Skeletal muscle tissue (tissue), 4 donors: ENCODE results near the gene ARRDC5. TPM values are rescaled to one million over a fixed set of nuclear protein-coding genes. Genes with fewer than 3 reads are reported as not detected.
A peak's percentile ranks its signal among the peaks of the same experiment; 100 is the strongest.
"Not testable (repeated sequence)": the region's sequence is repeated elsewhere in the genome, so short reads cannot be mapped to it uniquely, and the experiment has no call there.

Experiments
- H3K27ac ChIP-seq: one replicate; pipeline ENCODE4 v1.7.0; 2013; ENCODE audit warnings: mild to moderate bottlenecking, low read depth, low read length, inconsistent platforms
- H3K27me3 ChIP-seq, 3 donors: one replicate each; pipeline ENCODE4 v1.7.0; 2013; ENCODE audit warnings: low read length in 3 of 3; ENCODE audit not compliant: control insufficient read depth in 3 of 3, insufficient read depth in 3 of 3
- H3K36me3 ChIP-seq, 3 donors: one replicate each; pipeline ENCODE4 v1.7.0; 2013; ENCODE audit warnings: low read length in 3 of 3; ENCODE audit not compliant: control insufficient read depth in 3 of 3, insufficient read depth in 3 of 3
- H3K4me1 ChIP-seq, 3 donors: one replicate each; pipeline ENCODE4 v1.7.0; 2013; ENCODE audit warnings: low read length in 3 of 3, mild to moderate bottlenecking in 3 of 3; ENCODE audit not compliant: control insufficient read depth in 3 of 3, insufficient read depth in 3 of 3
- H3K4me3 ChIP-seq, 3 donors: one replicate each; pipeline ENCODE4 v1.7.0; 2013; ENCODE audit warnings: low read length in 3 of 3
- H3K9ac ChIP-seq, 3 donors: one replicate each; pipeline ENCODE4 v1.7.0; 2013; ENCODE audit warnings: low read length in 3 of 3, mild to moderate bottlenecking in 3 of 3, moderate library complexity in 2 of 3, low read depth in 1 of 3
- H3K9me3 ChIP-seq, 3 donors: one replicate each; pipeline ENCODE4 v1.7.0; 2013; ENCODE audit warnings: low read length in 3 of 3; ENCODE audit not compliant: control insufficient read depth in 3 of 3
- total RNA-seq: library from RNA; depleted of rRNA; stranded (reverse); fragments of >200 nt; gene quantifications from one replicate; pipeline ENCODE4 v1.2.3, GENCODE V29; 2014
- donor health status: Osteomylitis.

Gene ARRDC5
- total RNA-seq, 1 donor from 2014 or later = under 0.01 TPM

DNA sequence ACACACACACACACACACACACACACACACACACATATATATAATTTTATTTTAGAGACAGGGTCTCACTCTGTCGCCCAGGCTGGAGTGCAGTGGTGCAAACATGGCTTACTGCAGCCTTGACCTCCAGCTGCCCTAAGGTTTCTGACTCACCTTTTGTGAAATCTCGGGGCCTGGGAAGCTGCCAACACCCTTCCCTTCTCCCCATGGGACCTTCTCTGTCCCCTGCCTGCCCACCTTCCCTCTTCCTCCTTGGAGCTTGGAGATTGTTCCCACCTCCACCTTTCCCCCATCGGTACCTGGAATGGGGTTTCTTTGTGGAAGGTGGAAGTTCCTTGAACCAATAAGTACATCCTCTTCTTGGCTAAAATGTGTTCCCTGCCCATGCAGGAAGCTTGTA is 6.3 kb downstream of the ARRDC5 start:
- no peaks in the 10 kb centered on the region for H3K36me3 ChIP-seq
- H3K27ac ChIP-seq = no peak overlapping the region
- H3K4me1 ChIP-seq = peaks cover 2 to 7% (median 3%) of the 10 kb centered on the region in 3 donors

DNA sequence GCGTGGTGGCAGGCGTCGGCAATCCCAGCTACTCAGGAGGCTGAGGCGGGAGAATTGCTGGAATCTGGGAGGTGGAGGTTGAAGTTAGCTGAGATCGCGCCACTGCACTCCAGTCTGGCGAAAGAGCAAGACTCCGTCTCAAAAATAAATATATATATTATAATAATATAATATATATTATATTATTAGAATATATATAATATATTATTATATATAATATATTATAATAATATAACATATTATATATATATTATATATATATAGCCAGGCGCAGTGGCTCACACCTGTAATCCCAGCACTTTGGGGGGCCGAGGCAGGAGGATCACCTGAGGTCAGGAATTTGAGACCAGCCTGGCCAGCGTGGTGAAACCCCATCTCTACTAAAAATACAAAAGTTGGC is 9.7 kb downstream of the ARRDC5 start:
- H3K4me3 ChIP-seq, H3K9ac ChIP-seq, H3K27me3 ChIP-seq, H3K4me1 ChIP-seq, H3K9me3 ChIP-seq, H3K36me3 ChIP-seq, H3K27ac ChIP-seq: not testable (repeated sequence)

More for the DNA sequence above, 6.3 kb downstream of the ARRDC5 start:
- H3K9ac ChIP-seq = no peak overlapping the region
- no peaks in the 10 kb centered on the region for H3K9me3 ChIP-seq
- H3K27me3 ChIP-seq = peaks cover 0 to under 1% (median 0%) of the 10 kb centered on the region in 3 donors
- no peak overlapping the region for H3K4me3 ChIP-seq

DNA sequence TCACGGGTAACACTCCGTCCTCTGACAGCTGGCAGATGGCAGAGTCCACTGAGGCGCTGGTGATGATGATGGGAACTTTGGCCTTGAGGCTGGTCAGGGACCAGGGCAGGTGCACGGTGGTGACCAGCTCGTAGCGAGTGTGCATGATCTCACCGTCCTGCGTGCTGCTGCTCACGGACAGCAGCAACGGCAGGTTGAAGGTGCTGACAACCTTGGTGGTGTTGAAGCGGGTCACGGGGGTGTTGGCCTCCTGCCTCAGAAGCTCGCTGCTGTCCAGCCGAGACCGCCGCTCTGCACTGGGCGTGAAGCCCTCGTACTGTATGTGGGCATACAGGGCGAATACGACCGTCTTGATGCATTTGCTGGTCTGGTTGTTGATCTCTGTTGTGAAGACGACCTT is 11.6 kb downstream of the ARRDC5 start:
- H3K36me3 ChIP-seq = no peaks in the 10 kb centered on the region
- H3K9ac ChIP-seq = no peak overlapping the region
- H3K27me3 ChIP-seq = peaks cover 0 to 5% (median 0%) of the 10 kb centered on the region in 3 donors
- no peak overlapping the region for H3K4me3 ChIP-seq
- peaks cover 2 to 3% (median 3%) of the 10 kb centered on the region in 3 donors for H3K4me1 ChIP-seq
- H3K27ac ChIP-seq = no peak overlapping the region
- no peaks in the 10 kb centered on the region for H3K9me3 ChIP-seq

DNA sequence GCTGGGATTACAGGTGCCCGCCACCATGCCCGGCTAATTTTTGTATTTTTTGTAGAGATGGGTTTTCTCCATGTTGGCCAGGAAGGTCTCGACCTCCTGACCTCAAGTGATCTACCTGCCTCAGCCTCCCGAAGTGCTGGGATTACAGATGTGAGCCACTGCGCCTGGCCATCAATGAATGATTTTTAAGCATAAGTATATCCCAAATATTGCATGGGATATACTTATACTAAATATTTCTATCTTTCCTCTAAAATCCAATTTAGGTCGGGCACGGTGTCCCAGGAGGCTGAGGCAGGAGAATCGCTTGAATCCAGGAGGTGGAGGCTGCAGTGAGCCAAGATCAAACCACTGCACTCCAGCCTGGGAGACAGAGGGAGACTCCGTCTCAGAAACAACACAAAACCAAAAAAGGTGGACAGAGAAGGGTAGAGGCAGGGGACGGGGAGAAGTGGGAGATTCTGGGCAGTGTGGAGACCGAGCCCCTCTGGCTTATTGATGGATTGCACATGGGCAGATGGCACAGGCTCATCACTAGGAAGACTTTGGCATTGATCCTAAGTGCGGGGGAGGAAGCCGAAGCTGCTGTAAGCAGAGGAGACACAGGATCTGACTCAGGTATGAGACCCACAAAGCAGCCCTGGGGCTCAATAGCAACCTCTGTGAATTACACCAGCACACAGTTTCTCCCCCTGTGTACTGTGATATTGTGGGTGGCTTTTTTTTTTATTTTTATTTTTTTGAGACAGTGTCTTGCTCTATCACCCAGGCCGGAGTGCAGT is 13.5 kb downstream of the ARRDC5 start:
- no peaks in the 10 kb centered on the region for H3K4me1 ChIP-seq
- H3K4me3 ChIP-seq = no peak overlapping the region
- H3K36me3 ChIP-seq = no peaks in the 10 kb centered on the region
- peaks cover 0 to 5% (median 0%) of the 10 kb centered on the region in 3 donors for H3K27me3 ChIP-seq
- H3K9ac ChIP-seq = no peak overlapping the region
- no peak overlapping the region for H3K27ac ChIP-seq
- H3K9me3 ChIP-seq = no peaks in the 10 kb centered on the region

DNA sequence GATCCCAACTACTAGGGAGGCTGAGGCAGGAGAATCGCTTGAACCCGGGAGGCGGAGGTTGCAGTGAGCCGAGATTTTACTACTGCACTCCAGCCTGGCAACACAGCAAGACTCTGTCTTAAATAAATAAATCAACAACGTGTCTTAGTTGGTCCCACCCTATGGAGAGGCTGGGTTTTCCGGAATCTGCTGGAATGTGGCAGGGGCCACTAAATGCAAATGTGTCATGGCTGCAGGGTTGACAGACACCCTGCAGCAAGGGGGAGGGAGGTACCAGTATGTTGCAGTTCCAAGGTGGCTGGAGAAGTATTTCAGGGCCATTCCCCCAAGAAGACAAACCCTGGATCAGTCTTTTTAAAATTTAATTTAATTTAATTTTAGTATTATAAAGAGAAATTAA is 14.9 kb downstream of the ARRDC5 start:
- H3K4me3 ChIP-seq, H3K9ac ChIP-seq, H3K9me3 ChIP-seq, H3K27ac ChIP-seq, H3K27me3 ChIP-seq, H3K4me1 ChIP-seq, H3K36me3 ChIP-seq: not testable (repeated sequence)

DNA sequence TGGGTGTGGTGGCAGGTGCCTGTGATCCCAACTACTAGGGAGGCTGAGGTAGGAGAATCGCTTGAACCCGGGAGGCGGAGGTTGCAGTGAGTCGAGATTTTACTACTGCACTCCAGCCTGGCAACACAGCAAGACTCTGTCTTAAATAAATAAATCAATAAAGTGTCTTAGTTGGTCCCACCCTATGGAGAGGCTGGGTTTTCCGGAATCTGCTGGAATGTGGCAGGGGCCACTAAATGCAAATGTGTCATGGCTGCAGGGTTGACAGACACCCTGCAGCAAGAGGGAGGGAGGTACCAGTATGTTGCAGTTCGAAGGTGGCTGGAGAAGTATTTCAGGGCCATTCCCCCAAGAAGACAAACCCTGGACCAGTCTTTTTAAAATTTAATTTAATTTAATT is 17.7 kb downstream of the ARRDC5 start:
- not testable (repeated sequence) for H3K4me3 ChIP-seq, H3K27me3 ChIP-seq, H3K9ac ChIP-seq, H3K4me1 ChIP-seq, H3K27ac ChIP-seq, H3K9me3 ChIP-seq, H3K36me3 ChIP-seq

DNA sequence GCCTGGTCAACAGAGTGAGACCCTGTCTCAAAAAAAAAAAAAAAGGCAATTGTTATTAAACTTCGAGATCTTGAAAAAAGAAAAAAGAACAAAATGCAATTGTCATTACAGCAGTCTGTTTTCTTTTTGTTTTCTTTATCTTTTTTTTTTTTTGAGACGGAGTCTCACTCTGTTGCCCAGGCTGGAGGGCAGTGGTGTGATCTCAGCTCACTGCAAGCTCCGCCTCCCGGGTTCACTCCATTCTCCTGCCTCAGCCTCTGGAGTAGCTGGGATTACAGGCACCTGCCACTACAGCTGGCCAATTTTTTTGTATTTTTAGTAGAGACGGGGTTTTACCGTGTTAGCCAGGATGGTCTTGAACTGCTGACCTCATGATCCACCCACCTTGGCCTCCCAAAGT is 19.8 kb downstream of the ARRDC5 start:
- not testable (repeated sequence) for H3K27ac ChIP-seq, H3K9me3 ChIP-seq

DNA sequence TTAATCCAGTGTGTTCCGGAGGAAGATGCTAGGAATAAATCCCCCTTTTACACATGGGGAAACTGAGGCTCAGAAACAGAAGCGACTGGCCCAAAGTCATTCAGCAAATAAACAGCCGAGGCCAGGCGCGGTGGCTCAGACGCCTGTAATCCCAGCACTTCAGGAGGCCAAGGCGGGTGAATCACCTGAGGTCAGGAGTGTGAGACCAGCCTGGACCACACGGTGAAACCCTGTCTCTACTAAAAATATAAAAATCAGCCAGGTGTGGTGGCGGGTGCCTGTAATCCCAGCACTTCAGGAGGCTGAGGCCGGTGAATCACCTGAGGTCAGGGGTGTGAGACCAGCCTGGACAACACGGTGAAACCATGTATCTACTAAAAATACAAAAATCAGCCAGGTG is 23.7 kb downstream of the ARRDC5 start:
- Histone ChIP-seq H3K9me3 (no peaks in the 10 kb centered on the region), H3K27me3 (peaks cover 0 to 5% (median 0%) of the 10 kb centered on the region in 3 donors), H3K4me1 (peaks cover 19 to 24% (median 21%) of the 10 kb centered on the region in 3 donors), H3K36me3 (no peaks in the 10 kb centered on the region), H3K9ac (peak overlapping the region; percentile 57 to 77 (median 71)), H3K27ac (peak overlapping the region; percentile 93), H3K4me3 (peak overlapping the region in 2 of 3 donors; percentile 52 to 56)

More for the DNA sequence above, 19.8 kb downstream of the ARRDC5 start:
- not testable (repeated sequence) for H3K4me3 ChIP-seq, H3K27me3 ChIP-seq, H3K36me3 ChIP-seq, H3K9ac ChIP-seq
- peaks cover 15 to 17% (median 16%) of the 10 kb centered on the region in 3 donors for H3K4me1 ChIP-seq

DNA sequence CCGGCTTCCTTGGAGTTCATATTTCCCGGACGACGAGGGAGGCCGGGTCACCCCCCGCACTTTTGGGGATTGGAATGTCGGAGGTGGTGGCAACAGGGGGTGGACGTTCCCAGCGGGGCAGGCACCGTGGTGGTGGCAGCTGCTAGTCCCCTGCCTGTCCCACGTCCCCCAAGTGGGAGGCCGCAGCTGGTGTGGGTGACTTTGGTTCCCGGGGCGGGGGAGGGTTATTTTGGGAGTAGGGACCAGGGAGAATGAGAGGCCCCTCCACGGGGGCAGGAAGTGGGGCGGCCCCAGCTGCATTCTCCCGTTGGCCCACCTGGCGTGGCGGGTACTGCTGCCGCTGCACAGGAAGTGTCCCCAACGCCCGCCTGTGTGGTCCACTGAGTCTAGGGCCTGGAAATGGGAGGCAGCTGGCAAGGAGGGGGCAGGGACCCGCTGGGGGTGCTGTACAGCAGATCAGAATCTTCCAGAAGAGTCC is 24.2 kb downstream of the ARRDC5 start:
- Histone ChIP-seq H3K36me3 (no peaks in the 10 kb centered on the region), H3K4me3 (peak overlapping the region in 2 of 3 donors; percentile 52 to 56), H3K27ac (peak overlapping the region; percentile 93), H3K9me3 (no peaks in the 10 kb centered on the region), H3K4me1 (peaks cover 19 to 24% (median 21%) of the 10 kb centered on the region in 3 donors), H3K27me3 (peaks cover 0 to 5% (median 0%) of the 10 kb centered on the region in 3 donors), H3K9ac (peak overlapping the region; percentile 57 to 77 (median 71))

DNA sequence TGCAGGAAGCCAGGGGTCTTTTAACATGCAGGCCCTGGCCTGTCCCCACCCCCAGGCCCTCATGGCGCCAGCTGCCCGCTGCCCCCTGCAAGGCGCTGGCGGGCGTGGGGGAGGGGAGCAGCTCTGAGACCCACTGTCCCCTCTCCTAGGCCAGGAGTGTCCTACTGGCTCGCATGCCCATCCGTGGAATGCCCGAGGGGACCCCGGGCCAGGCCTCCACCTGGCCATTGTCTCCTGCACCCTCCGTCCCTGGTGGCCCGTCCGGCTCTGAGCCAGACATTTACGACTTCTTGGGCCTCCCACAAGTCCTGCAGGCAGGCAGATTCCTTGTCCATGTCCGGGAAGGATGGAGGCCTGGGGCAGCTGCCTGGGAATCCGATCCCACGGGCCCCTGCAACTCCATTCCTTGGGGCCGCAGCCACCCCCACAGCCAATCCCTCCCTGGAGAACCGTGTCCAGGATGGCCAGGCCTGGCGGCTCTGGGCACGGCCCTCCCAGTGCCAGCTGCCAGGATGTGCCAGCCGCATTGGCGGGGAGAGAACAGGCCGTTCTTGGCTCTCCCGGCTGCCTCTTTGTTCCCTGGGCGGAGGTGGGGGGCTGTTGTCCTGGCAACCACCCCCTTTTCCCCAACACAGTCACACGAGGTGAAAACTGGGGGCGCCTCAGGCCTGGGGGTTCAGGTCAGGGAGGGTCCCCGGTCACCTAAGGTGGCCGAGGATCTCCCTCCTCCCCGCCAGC is 24.8 kb downstream of the ARRDC5 start:
- peak overlapping the region in 2 of 3 donors; percentile 52 to 56 for H3K4me3 ChIP-seq
- H3K9me3 ChIP-seq = no peaks in the 10 kb centered on the region
- peak overlapping the region; percentile 93 for H3K27ac ChIP-seq
- H3K36me3 ChIP-seq = no peaks in the 10 kb centered on the region
- H3K9ac ChIP-seq = peak overlapping the region; percentile 57 to 77 (median 71)
- H3K4me1 ChIP-seq = peaks cover 19 to 24% (median 21%) of the 10 kb centered on the region in 3 donors
- peaks cover 0 to 5% (median 0%) of the 10 kb centered on the region in 3 donors for H3K27me3 ChIP-seq
